HG03196 (cell line): ENCODE results near the gene TNS3.
A peak's percentile ranks its signal among the peaks of the same experiment; 100 is the strongest.

Source experiments
- ATAC-seq: cut with Tn5 transposase; IDR thresholded peaks from one replicate; pipeline ENCODE4 v1.9.1; 2021; ENCODE audit not compliant: unreplicated experiment

Gene TNS3

DNA sequence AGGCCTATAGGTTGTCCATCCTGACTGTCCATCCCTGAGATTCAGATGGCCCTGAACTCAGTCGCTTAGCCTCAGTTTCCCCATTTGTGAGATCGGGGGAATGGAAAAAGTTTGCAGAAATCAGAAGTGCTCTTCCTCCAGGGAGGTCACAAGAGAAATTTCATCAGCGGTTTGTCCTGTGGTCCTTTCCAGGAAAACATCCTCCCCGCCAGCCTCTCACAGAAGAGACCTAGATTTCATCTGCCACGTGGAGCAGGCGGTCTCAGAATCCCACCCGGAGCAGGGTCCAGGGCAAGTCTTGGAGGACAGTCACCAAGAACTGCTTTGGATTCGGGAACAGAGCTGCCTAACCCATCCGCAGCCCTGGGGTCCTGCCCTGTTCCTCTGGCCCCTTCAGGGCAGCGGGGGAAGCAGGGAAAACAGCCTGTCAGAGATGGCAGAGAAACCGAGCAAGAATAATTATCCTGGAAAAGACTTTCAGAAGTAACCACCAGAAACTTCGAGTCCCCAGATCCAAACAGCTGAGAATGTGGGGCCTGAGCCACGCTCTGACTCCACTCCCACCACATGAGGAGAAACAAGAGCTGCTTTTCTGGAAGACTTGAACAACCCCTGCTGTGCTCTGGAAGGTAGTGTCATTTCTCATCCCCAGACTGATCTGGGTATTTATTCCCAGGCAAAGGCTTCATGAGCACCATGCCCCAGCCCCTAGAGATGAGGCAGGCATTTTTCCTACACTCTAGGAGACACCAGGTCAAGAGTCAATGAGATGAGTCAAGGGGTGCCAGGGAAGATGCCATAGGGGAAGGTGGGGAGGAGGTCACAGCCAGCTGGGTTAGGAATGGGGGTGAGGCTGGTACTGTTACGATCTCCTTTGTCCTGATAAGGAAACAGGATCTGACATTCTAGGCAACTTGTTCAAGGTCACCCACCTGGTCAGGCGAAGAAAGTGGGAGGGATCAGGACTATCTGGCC, 1.1 kb upstream of the TNS3 start:
- no peak for ATAC-seq

- ATAC-seq = no peak
These were observed 490 bp downstream of the TNS3 start for GRCh38 chr7:47581438-47581803.

GRCh38 chr7:47580811-47581331, 1.0 kb downstream of the TNS3 start:
- no peak for ATAC-seq

DNA sequence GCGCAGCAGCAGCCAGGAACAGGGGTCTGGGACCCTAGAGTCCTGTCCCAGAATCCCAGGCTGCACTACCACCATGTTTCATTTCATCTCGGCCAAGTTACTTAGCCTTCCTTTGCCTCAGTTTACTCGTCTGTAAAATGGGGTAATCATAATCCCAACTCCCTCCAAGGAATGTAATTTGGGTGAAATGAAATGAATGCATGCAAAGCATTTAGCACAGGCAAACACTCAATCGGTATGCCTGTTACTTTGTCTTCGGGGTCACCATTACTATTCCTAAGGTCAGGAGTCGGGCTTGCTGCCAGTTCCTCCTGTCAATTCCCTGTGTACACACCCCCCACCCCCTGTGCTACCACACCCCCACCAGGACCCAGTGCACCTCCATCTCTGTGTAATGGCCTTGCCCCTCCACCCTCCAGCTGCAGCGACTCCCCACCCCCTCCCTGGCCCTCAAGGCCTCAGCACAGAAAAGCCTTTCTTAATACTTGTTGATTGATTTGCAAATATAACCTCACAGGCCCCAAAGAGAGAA, 1.7 kb downstream of the TNS3 start:
- no peak for ATAC-seq

- ATAC-seq = no peak
These were observed 2.5 kb downstream of the TNS3 start for GRCh38 chr7:47579458-47579857.

DNA sequence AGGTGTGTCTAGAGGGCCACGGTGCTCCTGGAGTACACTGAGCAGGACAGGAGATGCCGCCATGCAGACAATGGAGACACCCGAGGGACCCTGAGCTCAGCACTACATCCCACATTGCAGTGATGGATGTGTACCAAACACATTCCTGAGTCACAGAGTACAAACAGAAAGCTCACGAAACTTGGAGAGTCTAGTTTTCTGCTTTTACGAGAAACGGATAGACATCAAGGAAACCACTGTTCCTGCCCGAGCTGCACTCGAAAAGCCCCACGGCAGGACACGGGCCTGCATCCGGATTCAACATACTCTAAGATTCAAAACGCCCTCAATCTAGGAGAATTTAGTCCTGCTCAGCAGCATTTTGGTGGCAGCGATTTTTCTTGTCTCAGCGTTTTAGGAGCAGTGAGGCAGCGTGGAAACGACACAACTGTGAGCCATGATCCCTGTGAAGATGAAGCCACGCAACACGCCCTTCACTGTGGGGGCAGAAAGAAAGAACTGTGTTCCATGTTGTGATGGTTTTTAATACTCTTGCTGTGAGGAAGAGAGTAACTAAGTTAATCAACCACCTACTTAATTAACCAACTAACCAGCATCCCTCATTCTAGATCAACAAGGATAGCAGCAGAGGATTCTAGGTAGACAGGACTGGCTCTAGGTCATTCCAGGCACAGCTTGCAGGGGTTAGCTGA, 3.2 kb downstream of the TNS3 start:
- ATAC-seq = no peak

DNA sequence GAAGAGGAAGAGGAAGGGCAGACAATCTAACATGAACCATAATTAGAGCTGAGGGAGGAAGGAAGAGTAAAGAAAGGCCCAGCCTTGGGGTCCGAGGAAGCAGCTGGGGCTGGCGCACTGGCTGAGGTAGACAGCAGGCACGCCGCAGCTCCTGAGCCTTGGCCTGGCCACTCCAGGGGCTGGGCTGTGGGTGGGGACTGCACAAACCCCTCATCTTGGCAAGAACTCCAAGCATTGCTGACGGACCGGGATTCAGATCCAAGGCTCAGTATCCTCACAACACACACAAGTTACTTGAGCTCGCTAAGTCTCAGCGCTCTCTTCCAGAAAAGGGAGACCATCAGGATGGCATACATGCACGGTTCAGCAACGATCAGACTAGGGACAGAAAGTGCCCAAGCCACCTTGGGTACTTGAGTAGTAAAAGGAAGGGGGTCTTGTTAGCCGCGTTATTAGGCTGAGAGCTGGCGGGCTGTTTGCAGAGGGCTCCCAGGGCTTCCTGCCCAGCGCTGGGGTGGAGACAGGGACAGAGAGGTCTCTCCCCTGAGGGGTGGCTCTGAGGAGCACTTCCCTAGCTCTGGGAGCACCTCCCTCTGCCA, 4.5 kb downstream of the TNS3 start:
- no peak for ATAC-seq

- ATAC-seq = no peak
These were observed 5.0 kb downstream of the TNS3 start for GRCh38 chr7:47576866-47577306.

GRCh38 chr7:47576031-47576865, 5.7 kb downstream of the TNS3 start:
- no peak for ATAC-seq

GRCh38 chr7:47574482-47575329, 7.2 kb downstream of the TNS3 start:
- peak; percentile 54 for ATAC-seq

GRCh38 chr7:47573758-47574481, 8.0 kb downstream of the TNS3 start:
- ATAC-seq = no peak

DNA sequence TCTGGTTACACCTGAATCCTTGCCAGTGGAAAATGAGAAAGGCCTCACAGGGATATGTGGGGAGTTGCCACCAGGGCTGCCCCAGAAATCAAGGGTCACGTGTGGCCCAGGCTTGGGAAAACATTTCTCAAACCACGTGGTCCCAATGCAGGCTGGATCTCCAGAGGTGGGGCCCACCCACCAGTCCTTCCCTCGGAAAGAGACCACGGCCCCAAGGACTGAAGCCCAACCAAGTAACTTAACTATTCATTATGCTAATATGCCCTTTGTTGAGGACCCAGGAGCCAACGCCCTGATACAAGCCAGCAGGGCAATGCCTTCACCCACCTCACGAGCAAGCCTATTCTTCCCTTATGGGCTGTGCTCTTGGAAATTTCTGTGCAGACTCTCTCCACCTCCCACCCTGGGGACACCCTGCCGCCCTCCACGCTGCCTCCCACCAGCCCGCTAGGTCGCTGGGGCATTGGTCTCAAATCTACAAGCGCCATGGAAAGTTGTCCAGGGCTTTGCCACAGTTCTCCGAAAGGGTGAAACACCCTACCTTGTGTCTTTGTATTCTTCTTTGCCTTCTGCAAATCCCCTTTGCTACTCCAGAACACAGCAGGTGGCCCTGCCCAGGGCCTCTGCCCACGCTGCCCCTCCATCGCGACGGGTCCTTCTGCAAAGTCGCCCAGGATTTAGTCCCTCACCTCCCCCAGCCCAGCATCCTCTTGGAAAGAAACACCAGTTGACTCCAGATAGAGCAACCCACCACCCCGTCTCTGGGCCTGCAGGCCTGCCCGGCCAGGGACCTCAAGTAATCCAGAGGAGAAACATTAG, 8.8 kb downstream of the TNS3 start:
- ATAC-seq = no peak

- no peak for ATAC-seq
These were observed 9.8 kb downstream of the TNS3 start for GRCh38 chr7:47572094-47572445.

DNA sequence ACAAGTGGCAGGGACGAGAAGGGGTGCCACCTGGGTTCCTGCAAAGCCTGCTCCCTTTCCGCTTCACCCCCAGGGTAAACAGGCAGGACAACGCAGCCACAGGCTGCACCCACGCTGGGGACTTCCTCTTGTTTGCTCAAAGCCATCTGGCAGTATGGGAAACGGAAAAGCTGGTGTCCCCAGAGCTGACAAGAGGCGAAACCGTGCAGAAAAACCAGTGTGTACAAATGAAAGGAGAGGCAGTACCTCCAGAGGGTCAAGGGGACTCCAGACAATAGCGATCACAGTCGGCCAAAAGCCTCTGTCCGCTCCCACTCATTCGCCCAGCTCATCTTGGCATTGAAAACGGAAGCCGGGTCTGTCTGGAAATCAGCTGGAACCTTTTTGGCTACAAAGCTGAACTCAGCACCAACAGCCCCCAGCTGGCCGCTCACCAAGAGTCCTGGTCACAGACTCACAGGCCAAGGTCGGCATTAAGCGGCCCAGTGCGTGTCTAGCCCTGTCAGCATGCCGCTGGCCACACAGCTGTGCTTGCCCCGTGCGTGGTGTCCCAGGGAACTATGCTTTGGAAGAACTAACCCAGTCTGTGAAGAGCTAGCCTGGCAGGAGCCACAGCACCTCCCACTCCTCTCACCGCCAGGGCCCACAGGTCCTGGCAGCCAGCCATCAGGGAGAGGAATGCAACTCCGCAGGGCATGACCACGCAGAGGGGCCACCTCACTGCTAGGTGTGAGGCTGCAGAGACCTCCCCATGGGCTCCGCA, 10.4 kb downstream of the TNS3 start:
- ATAC-seq = no peak

DNA sequence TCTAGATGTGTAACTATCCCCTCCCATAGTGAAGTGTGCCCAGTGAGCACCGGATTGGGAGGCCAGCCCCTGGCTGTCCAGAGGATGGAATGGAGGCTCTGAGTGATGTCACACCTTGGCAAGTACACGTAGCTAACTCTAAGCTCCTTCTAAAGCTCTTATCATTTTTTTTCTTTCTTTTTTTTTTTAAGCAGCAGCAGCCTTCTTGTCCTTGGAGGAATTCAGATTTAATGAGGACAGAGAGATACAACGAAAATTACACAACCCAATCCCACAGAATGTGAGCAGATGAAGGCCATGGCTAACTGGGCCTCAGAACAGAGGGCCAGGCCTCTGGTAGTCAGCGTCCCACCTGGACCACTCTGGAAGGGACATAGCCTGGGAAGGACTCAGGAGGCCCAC, 11.3 kb downstream of the TNS3 start:
- no peak for ATAC-seq

GRCh38 chr7:47568547-47568946, 13.4 kb downstream of the TNS3 start:
- no peak for ATAC-seq

DNA sequence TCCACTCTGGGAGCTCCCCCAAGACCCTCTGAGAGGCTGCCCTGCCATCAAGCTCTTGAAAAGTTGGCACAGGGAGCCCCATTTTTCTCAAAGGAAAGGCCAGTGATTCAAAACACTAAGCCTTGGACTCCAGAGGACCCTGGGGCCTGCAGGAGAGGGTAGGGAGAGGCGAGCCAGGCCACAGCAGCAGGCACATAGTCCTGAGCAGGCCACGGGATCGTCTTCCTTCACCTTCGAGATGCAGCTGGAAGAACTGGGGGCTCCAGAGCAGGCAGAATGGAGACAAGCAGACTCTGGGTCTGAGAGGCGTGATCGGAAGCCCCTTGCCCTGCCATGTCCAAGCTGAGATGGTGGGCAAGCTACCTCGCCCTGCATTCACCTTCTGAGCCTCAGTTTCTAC, 13.9 kb downstream of the TNS3 start:
- no peak for ATAC-seq
